GM12873 (cell line): ENCODE data around the gene KLK13.

ENCODE experiments used
- TF ChIP-seq, protein P1 (sequence below): IDR thresholded peaks from 2 replicates; pipeline ENCODE4 v1.5.1; 2012; ENCODE audit warnings: low read depth, mild to moderate bottlenecking, moderate library complexity, low read length, control low read depth; ENCODE audit not compliant: insufficient read depth; ENCODE audit errors: missing control alignments

The KLK13 gene

DNA sequence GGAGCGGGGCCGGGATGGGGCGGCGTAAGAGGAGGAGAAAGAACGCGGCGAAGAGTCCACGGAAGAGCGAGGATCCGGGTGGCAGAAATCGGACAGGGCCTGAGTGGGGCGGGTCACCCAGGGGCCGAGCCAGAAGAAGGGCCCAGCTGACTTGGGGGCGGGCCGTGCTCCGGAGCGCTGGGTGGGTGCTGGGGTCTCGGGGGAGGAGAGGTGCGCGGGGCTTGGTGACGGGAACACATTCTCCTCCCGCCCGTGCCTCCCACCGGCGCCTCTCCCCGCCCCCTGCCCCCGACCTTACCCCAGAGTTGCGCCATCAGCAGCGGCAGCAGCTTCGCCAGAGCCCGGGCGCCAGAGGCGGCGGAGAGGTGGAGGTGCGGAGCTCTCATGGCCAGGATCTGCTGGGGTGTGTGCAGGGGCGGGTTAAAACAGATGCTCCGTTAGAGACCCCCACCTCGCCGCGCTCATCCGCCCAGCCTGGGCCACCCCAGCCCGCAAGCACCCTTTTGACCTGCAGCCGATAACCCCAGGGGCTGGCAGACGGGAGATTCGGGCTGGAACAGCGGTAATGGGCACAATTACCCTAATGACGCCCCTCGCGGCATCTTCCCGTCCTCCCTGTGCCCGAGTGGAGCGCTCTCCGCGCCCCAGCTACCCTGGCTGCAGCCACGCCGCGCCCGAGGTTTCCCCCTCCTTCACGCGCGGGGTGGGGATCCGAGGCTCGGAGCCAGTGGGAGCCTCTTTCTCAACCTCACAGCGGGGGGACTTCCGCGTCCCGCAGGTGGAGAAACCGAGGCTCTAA, 45.9 kb downstream of the KLK13 start:
- TF ChIP-seq, protein P1, sequence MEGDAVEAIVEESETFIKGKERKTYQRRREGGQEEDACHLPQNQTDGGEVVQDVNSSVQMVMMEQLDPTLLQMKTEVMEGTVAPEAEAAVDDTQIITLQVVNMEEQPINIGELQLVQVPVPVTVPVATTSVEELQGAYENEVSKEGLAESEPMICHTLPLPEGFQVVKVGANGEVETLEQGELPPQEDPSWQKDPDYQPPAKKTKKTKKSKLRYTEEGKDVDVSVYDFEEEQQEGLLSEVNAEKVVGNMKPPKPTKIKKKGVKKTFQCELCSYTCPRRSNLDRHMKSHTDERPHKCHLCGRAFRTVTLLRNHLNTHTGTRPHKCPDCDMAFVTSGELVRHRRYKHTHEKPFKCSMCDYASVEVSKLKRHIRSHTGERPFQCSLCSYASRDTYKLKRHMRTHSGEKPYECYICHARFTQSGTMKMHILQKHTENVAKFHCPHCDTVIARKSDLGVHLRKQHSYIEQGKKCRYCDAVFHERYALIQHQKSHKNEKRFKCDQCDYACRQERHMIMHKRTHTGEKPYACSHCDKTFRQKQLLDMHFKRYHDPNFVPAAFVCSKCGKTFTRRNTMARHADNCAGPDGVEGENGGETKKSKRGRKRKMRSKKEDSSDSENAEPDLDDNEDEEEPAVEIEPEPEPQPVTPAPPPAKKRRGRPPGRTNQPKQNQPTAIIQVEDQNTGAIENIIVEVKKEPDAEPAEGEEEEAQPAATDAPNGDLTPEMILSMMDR: no peak

DNA sequence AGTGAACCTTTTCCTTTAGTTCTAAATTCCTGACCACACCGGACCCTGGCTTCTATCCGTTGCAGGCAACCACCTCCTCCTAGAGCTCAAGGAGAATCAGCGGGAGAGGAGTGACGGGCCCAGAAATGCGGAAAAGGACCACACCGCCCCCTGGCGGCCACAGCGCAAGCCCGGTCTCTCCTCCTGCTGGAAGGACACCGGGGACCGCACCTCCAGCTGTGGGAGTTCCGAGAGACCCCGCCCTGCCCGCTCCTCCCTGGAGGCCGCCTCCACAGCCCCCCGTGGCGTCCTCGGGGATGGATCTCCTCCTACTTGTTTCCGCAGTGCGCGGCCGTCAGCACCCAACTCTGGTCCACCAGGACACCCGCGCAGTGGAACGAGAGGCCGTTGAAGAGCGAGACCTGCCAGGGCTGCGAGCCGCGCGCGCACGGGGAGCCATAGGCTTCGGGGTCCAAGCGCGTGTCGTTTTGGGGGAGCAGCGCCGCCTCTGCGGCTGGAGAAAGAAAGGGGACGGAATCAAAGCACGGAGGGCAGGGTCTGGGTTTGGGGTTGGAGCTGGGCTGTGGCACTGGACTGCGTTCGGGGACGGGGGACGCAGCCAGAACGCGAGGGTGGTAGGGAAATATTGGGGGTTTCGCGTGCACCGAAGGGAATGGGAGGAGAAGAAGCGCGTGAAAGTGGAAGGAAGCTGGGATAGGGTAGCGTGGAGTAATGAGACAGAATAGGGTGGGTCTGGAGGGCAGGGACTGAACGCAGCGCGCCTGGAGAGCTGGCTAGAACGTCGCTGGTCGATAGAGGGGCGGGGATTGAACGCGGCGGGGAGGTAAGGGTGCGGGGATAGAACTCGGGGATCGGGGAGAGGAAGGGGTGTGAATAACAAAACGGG, 47.9 kb downstream of the KLK13 start:
- TF ChIP-seq, protein P1: peak; percentile 83

DNA sequence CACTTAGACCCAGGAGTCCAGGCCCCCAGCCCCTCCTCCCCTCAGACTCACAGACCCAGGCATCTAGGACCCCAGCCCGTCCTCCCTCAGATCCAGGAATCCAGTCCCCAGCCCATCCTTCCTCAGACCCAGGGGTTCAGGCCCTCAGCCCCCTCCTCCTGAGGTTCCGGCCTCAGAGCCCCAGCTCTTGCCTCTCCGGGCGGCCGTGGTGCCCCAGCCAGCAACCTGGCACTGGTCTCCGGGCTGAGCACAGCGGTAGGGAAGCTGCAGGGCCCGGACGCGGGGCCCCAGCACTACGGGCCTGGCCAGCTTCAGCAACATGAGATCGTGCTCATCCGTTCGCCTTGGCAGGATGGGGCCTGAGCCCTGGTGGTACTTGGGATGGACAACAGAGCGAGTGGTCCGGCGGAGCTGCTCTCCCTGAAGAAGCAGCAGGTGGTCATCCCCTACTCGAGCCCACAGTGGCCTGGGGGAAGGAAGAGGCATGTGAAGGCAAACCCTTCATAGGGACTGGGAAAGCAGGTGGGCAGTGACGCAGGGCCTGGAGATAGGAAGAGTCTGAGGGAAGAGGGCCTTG, 49.1 kb downstream of the KLK13 start:
- TF ChIP-seq, protein P1: no peak

DNA sequence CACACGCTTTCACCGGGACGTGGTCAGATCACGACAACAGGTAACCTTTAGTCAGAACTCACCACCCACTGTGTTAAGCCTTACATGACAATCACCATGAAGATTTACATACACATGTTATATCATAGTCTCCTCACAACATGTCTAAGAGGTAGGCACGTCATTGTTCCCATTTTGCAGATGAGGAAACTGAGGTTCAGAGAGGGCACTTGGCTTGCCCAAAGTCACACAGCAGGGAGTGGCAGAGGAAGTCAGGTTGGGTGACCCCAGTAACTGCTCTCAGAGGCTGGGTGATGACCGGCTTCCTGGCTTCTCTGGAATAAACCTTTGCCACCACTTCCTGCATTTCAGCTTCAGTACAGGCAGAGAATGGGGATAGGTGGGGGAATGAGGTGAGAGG, 50.6 kb downstream of the KLK13 start:
- TF ChIP-seq, protein P1: no peak

DNA sequence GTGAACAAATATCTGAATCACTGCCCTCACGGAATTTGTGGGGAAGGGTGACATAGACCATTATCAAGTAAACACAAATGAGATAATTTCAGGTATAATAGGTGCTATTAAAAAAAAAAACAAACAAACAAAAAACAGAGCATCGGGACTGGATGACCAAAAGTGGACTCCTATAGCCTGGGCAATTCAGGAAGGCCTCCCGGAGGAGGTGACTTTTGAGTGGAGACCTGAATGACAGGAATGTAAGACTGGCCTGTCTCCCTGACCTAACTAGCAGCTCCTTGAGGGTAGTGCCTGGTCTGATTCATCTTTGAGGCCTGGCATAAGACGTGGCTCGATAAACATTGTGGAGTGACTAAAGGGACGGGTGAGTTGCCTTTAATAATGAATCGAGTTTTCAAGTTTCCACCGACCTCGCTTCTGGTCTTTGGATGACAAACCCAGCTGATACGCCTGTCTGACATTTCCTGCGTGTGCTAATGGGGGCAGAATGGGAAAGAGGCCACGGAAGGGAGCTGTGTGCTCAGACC, 52.2 kb downstream of the KLK13 start:
- TF ChIP-seq, protein P1: no peak

DNA sequence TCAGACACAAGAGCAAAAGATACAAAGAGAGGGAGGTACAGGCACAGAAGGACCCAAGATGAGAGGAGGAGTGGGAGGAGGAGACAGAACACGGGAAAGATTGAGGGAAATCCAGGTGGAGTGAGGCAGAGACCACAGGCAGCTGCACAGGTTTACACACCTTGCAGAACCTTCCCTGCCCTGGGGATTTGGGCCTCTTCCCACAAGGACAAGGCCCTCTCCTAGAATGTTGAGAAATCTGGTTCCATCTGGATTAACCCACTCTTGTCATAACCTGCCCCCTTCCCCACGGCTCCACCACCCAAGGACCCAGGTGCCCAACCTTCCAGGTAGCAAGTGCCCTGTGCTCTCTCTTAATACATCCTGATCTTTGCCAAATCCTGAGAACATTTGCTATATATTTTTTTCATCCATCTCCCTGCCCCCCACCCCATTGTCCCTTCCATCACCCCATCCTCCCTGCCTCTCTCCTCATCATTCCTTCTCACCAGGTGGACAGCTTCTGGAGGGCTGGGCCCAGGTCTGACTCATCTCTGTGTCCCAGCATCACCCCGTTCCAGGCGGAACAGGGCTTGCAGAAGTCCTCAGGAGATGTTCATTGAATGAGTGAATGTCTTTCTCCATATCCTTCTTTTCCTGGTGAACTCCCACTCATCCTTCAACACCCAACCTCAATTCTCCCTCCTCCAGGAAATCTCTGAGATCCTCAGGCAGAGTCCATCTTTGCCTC, 54.7 kb downstream of the KLK13 start:
- TF ChIP-seq, protein P1: no peak
